ENCODE measurements around the gene AUNIP. TPM values are rescaled to one million over a fixed set of nuclear protein-coding genes. Genes with fewer than 3 reads are reported as not detected.
A peak's percentile ranks its signal among the peaks of the same experiment; 100 is the strongest.

AUNIP gene
- total RNA-seq, 1 donor from 2014 or later = 1.5 TPM

GRCh38 chr1:25793585-25794170, 65.6 kb downstream of the AUNIP start:
- Histone ChIP-seq H3K27me3 (no peaks in the 10 kb centered on the region), H3K4me1 (peaks cover 18% of the 10 kb centered on the region), H3K27ac (peak overlapping the region; percentile 45), H3K4me3 (no peak overlapping the region), H3K9me3 (no peaks in the 10 kb centered on the region), H3K36me3 (no peaks in the 10 kb centered on the region)
- intact Hi-C loops (cut with DNase I) = loop anchor here (10.0 kb wide), 1 partner anchor 99 kb away; no protein-coding TSS in a partner anchor
- no peak for TF ChIP-seq POLR2A (IDR thresholded peaks at IDR 0.05)
- TF ChIP-seq CTCF (IDR thresholded peaks at IDR 0.05) = no peak
- no peak for TF ChIP-seq POLR2AphosphoS5 (IDR thresholded peaks at IDR 0.05; ENCODE audit: insufficient read depth in 1 of 2, low read depth in 1 of 2)
- no peak for DNase-seq (ENCODE audit: extremely low spot score in 2 of 2)

- intact Hi-C loops (cut with DNase I) = loop anchor here (10.0 kb wide), 1 partner anchor 97 kb away; no protein-coding TSS in a partner anchor
- no peak for DNase-seq (ENCODE audit: extremely low spot score in 2 of 2)
- no peak overlapping the region for H3K27ac ChIP-seq
Observed at GRCh38 chr1:25792115-25792514, 67.1 kb downstream of the AUNIP start.

GRCh38 chr1:25790472-25790871, 68.8 kb downstream of the AUNIP start:
- no peak for DNase-seq (ENCODE audit: extremely low spot score in 2 of 2)
- Histone ChIP-seq H3K4me1 (peaks cover 17% of the 10 kb centered on the region), H3K4me3 (no peak overlapping the region), H3K27ac (no peak overlapping the region), H3K9me3 (no peaks in the 10 kb centered on the region), H3K36me3 (no peaks in the 10 kb centered on the region), H3K27me3 (no peaks in the 10 kb centered on the region)
- no peak for TF ChIP-seq POLR2AphosphoS5 (IDR thresholded peaks at IDR 0.05; ENCODE audit: insufficient read depth in 1 of 2, low read depth in 1 of 2)
- TF ChIP-seq CTCF (IDR thresholded peaks at IDR 0.05) = no peak
- TF ChIP-seq POLR2A (IDR thresholded peaks at IDR 0.05) = no peak
- intact Hi-C loops (cut with DNase I) = loop anchor here (10.0 kb wide), 1 partner anchor 96 kb away; no protein-coding TSS in a partner anchor

More at GRCh38 chr1:25792115-25792514, 67.1 kb downstream of the AUNIP start:
- H3K36me3 ChIP-seq = no peaks in the 10 kb centered on the region
- no peak overlapping the region for H3K4me3 ChIP-seq
- peaks cover 24% of the 10 kb centered on the region for H3K4me1 ChIP-seq
- H3K27me3 ChIP-seq = no peaks in the 10 kb centered on the region
- no peaks in the 10 kb centered on the region for H3K9me3 ChIP-seq
- TF ChIP-seq CTCF (IDR thresholded peaks at IDR 0.05) = no peak
- TF ChIP-seq POLR2AphosphoS5 (IDR thresholded peaks at IDR 0.05; ENCODE audit: insufficient read depth in 1 of 2, low read depth in 1 of 2) = no peak
- TF ChIP-seq POLR2A (IDR thresholded peaks at IDR 0.05) = no peak

- Histone ChIP-seq H3K4me3 (no peak overlapping the region), H3K9me3 (no peaks in the 10 kb centered on the region), H3K4me1 (peaks cover 17% of the 10 kb centered on the region), H3K27me3 (no peaks in the 10 kb centered on the region), H3K27ac (no peak overlapping the region), H3K36me3 (no peaks in the 10 kb centered on the region)
- TF ChIP-seq POLR2A (IDR thresholded peaks at IDR 0.05) (no peak), POLR2AphosphoS5 (IDR thresholded peaks at IDR 0.05; ENCODE audit: insufficient read depth in 1 of 2, low read depth in 1 of 2) (no peak), CTCF (IDR thresholded peaks at IDR 0.05) (no peak)
- intact Hi-C loops (cut with DNase I) = no loop called here
- no peak for DNase-seq (ENCODE audit: extremely low spot score in 2 of 2)
Observed at GRCh38 chr1:25787760-25788166, 71.5 kb downstream of the AUNIP start.
